AG04450 (cell line): Measurements from ENCODE around the gene IMMP2L. TPM values are rescaled to one million over a fixed set of nuclear protein-coding genes. Genes with fewer than 3 reads are reported as not detected.

ENCODE experiments used
- CTCF ChIA-PET: fragments of 300-600, 350-600 bp; formaldehyde crosslinking; extraction: SDS; loops from one replicate; lab custom pipeline; 2022; ENCODE audit warnings: antibody characterized with exemption, inconsistent platforms; lab: Charles Lee
- POLR2A ChIA-PET: fragments of 350-600 bp; formaldehyde crosslinking; extraction: SDS; loops from one replicate; lab custom pipeline; 2021; ENCODE audit warnings: antibody characterized with exemption, inconsistent platforms; lab: Yijun Ruan, JAX
- DNase-seq: peaks from one replicate; pipeline ENCODE4 v3.0.0-alpha.2; 2011; ENCODE audit warnings: low read depth, low spot score
- H3K27ac ChIP-seq: one replicate; pipeline ENCODE4 v1.5.1; 2012; ENCODE audit warnings: low read depth, low read length, control low read depth
- H3K27me3 ChIP-seq: one replicate; pipeline ENCODE4 v1.6.0; 2012; ENCODE audit warnings: low read length; ENCODE audit not compliant: control insufficient read depth, insufficient read depth
- H3K4me3 ChIP-seq: 2 replicates; pipeline ENCODE4 v1.5.1; 2011; ENCODE audit warnings: mild to moderate bottlenecking, low read depth, low read length, control low read depth
- H3K9me3 ChIP-seq: 2 replicates; pipeline ENCODE4 v1.5.1; 2012; ENCODE audit warnings: low read length; ENCODE audit not compliant: control insufficient read depth, insufficient read depth
- CTCF ChIP-seq: IDR thresholded peaks from 2 replicates; pipeline ENCODE4 v1.5.1; 2011; ENCODE audit warnings: low read depth, low read length, control low read depth, inconsistent platforms
- polyA plus RNA-seq: library from polyadenylated mRNA; depleted of rRNA; stranded (reverse); fragments of >200 nt; gene quantifications from 2 replicates; pipeline ENCODE4 v1.2.3, GENCODE V29; 2011

The IMMP2L gene
- polyA plus RNA-seq, 1 experiment = 8.0 TPM

- H3K4me3 ChIP-seq = no peak overlapping the region
- no peaks in the 10 kb centered on the region for H3K27me3 ChIP-seq
- no peaks in the 10 kb centered on the region for H3K9me3 ChIP-seq
- POLR2A ChIA-PET = no interaction called here
- CTCF ChIA-PET = no interaction called here
- no peak overlapping the region for H3K27ac ChIP-seq
- no peak for DNase-seq
- no peak for TF ChIP-seq CTCF
These were observed 34.0 kb downstream of the IMMP2L start for GRCh38 chr7:111528331-111528730.

GRCh38 chr7:111527545-111527944 is 34.7 kb downstream of the IMMP2L start:
- Histone ChIP-seq H3K27me3 (no peaks in the 10 kb centered on the region), H3K27ac (no peak overlapping the region), H3K9me3 (no peaks in the 10 kb centered on the region), H3K4me3 (no peak overlapping the region)
- ChIA-PET CTCF (no interaction called here), POLR2A (no interaction called here)
- TF ChIP-seq CTCF = no peak
- no peak for DNase-seq

GRCh38 chr7:111525100-111525499 is 37.2 kb downstream of the IMMP2L start:
- no peaks in the 10 kb centered on the region for H3K9me3 ChIP-seq
- no peak for TF ChIP-seq CTCF
- POLR2A ChIA-PET = no interaction called here
- no peak overlapping the region for H3K27ac ChIP-seq
- DNase-seq = no peak
- H3K4me3 ChIP-seq = no peak overlapping the region
- CTCF ChIA-PET = no interaction called here
- no peaks in the 10 kb centered on the region for H3K27me3 ChIP-seq

GRCh38 chr7:111521660-111522059 is 40.6 kb downstream of the IMMP2L start:
- DNase-seq = no peak
- POLR2A ChIA-PET = no interaction called here
- Histone ChIP-seq H3K9me3 (no peaks in the 10 kb centered on the region), H3K27ac (no peak overlapping the region), H3K27me3 (no peaks in the 10 kb centered on the region), H3K4me3 (no peak overlapping the region)
- no peak for TF ChIP-seq CTCF
- CTCF ChIA-PET = no interaction called here

GRCh38 chr7:111518264-111518663 is 44.0 kb downstream of the IMMP2L start:
- ChIA-PET CTCF (no interaction called here), POLR2A (no interaction called here)
- Histone ChIP-seq H3K4me3 (no peak overlapping the region), H3K9me3 (no peaks in the 10 kb centered on the region), H3K27me3 (no peaks in the 10 kb centered on the region), H3K27ac (no peak overlapping the region)
- DNase-seq = no peak
- no peak for TF ChIP-seq CTCF
